ENCODE results near the gene AKR1C8. TPM values are rescaled to one million over a fixed set of nuclear protein-coding genes. Genes with fewer than 3 reads are reported as not detected.

Gene AKR1C8
- total RNA-seq, 4 donors from 2014 or later, result not detected

- DNase-seq, result no peak
- Histone ChIP-seq H3K4me3 (no peak overlapping the region), H3K36me3 (peaks cover 0 to 40% (median 0%) of the 10 kb centered on the region in 3 donors), H3K27ac (no peak overlapping the region), H3K4me1 (no peaks in the 10 kb centered on the region), H3K27me3 (no peaks in the 10 kb centered on the region), H3K9me3 (no peaks in the 10 kb centered on the region)
- WGBS, 2 donors, result 34 to 38% methylated on average over 3 of the region's 3 CpGs
- intact Hi-C loops (cut with DNase I), result no loop called here
- no peak for TF ChIP-seq POLR2A (IDR thresholded peaks at IDR 0.05)
- TF ChIP-seq CTCF (IDR thresholded peaks at IDR 0.05), result no peak
These were observed 76.1 kb downstream of the AKR1C8 start for GRCh38 chr10:5108658-5109416.

GRCh38 chr10:5107860-5108526 lies 77.0 kb downstream of the AKR1C8 start:
- Histone ChIP-seq H3K27ac (no peak overlapping the region), H3K36me3 (peaks cover 0 to 48% (median 0%) of the 10 kb centered on the region in 3 donors), H3K9me3 (no peaks in the 10 kb centered on the region), H3K4me1 (no peaks in the 10 kb centered on the region), H3K4me3 (no peak overlapping the region), H3K27me3 (no peaks in the 10 kb centered on the region)
- no peak for DNase-seq
- TF ChIP-seq CTCF (IDR thresholded peaks at IDR 0.05) (no peak), POLR2A (IDR thresholded peaks at IDR 0.05) (no peak)
- intact Hi-C loops (cut with DNase I), result no loop called here
- 52 to 60% methylated on average over 7 to 8 of the region's 8 CpGs for WGBS, 2 donors

GRCh38 chr10:5106553-5106952 lies 78.4 kb downstream of the AKR1C8 start:
- Histone ChIP-seq H3K27ac (no peak overlapping the region), H3K36me3 (peaks cover 0 to 63% (median 0%) of the 10 kb centered on the region in 3 donors), H3K9me3 (no peaks in the 10 kb centered on the region), H3K27me3 (no peaks in the 10 kb centered on the region), H3K4me1 (no peaks in the 10 kb centered on the region), H3K4me3 (no peak overlapping the region)
- WGBS, 2 donors, result 67% methylated on average over 1 of the region's 1 CpG
- TF ChIP-seq POLR2A (IDR thresholded peaks at IDR 0.05), result no peak
- no peak for TF ChIP-seq CTCF (IDR thresholded peaks at IDR 0.05)
- DNase-seq, result no peak
- intact Hi-C loops (cut with DNase I), result no loop called here

GRCh38 chr10:5105626-5106025 lies 79.3 kb downstream of the AKR1C8 start:
- Histone ChIP-seq H3K27ac (no peak overlapping the region), H3K36me3 (peaks cover 0 to 65% (median 0%) of the 10 kb centered on the region in 3 donors), H3K9me3 (no peaks in the 10 kb centered on the region), H3K4me3 (no peak overlapping the region), H3K4me1 (no peaks in the 10 kb centered on the region), H3K27me3 (no peaks in the 10 kb centered on the region)
- TF ChIP-seq POLR2A (IDR thresholded peaks at IDR 0.05) (no peak), CTCF (IDR thresholded peaks at IDR 0.05) (no peak)
- DNase-seq, result no peak
- intact Hi-C loops (cut with DNase I), result no loop called here
- 93 to 100% methylated on average over 1 of the region's 1 CpG for WGBS, 2 donors

Other genes starting within 250 kb of the AKR1C8 start
- 100 to 1,000 TPM; 166 to 232 (median 195) TPM for gene AKR1C1, start 221.7 kb downstream of the AKR1C8 start, total RNA-seq
- gene AKR1C2, start 181.3 kb downstream of the AKR1C8 start, total RNA-seq, result 100 to 1,000 TPM; 133 to 686 (median 378) TPM
- 100 to 1,000 TPM in 2 of 4 donors, 10 to 100 TPM in 2; 45.6 to 149 (median 91.0) TPM for gene AKR1C3, start 90.7 kb downstream of the AKR1C8 start, total RNA-seq
- gene AKR1C4, start 11.7 kb upstream of the AKR1C8 start, total RNA-seq, result not detected
- not detected for gene UCN3, start 179.8 kb upstream of the AKR1C8 start, total RNA-seq
- gene TUBAL3, start 219.7 kb upstream of the AKR1C8 start, total RNA-seq, result under 1 TPM in 2 of 4 donors, not detected in 2; 0.19 TPM
- gene NET1, start 227.4 kb upstream of the AKR1C8 start, total RNA-seq, result 100 to 1,000 TPM in 2 of 4 donors, 10 to 100 TPM in 2; 77.8 to 170 (median 107) TPM